Measurements from ENCODE around the gene CRLF1. TPM values are rescaled to one million over a fixed set of nuclear protein-coding genes. Genes with fewer than 3 reads are reported as not detected.

Gene CRLF1
- total and polyA plus RNA-seq, 12 donors, result 0.68 to 161 (median 5.4) TPM

- Histone ChIP-seq H3K4me1 (peaks cover 10 to 27% (median 17%) of the 10 kb centered on the region in 9 donors), H3K9me3 (no peaks in the 10 kb centered on the region), H3K36me3 (peaks cover 0 to 7% (median 0%) of the 10 kb centered on the region in 9 donors), H3K4me3 (no peak overlapping the region), H3K27me3 (peaks cover 0 to 65% (median 56%) of the 10 kb centered on the region in 7 donors), H3K27ac (no peak overlapping the region)
- WGBS, 2 donors, result 16 to 17% methylated on average over 21 of the region's 21 CpGs
- DNase-seq (peak in 1 of 2 donors; percentile 60), ATAC-seq (peak in 3 of 8 donors; percentile 27 to 44 (median 43))
- no peak for TF ChIP-seq CTCF (IDR thresholded peaks at IDR 0.05)
- intact Hi-C loops (cut with DNase I), result loop anchor here in 5 of 10 donors (5.0 to 10.0 kb wide), 4 partner anchors 76 to 248 kb away; no protein-coding TSS in a partner anchor
These were observed 9.8 kb downstream of the CRLF1 start for GRCh38 chr19:18596752-18597157.

GRCh38 chr19:18595475-18595874 is 11.1 kb downstream of the CRLF1 start:
- Histone ChIP-seq H3K36me3 (peaks cover 0 to 20% (median 5%) of the 10 kb centered on the region in 9 donors), H3K27ac (peak overlapping the region in 1 of 10 donors; percentile 19), H3K4me1 (peaks cover 10 to 28% (median 17%) of the 10 kb centered on the region in 9 donors), H3K27me3 (peaks cover 0 to 52% (median 45%) of the 10 kb centered on the region in 7 donors), H3K4me3 (no peak overlapping the region), H3K9me3 (no peaks in the 10 kb centered on the region)
- DNase-seq, result no peak
- 70 to 85% methylated on average over 6 of the region's 6 CpGs for WGBS, 2 donors
- no peak for TF ChIP-seq CTCF (IDR thresholded peaks at IDR 0.05)
- no peak for ATAC-seq
- intact Hi-C loops (cut with DNase I), result loop anchor here in 8 of 10 donors (2.0 to 10.0 kb wide), 6 partner anchors 77 to 251 kb away; no protein-coding TSS in a partner anchor

GRCh38 chr19:18594824-18595373 is 11.7 kb downstream of the CRLF1 start:
- Histone ChIP-seq H3K27me3 (peaks cover 0 to 47% (median 39%) of the 10 kb centered on the region in 7 donors), H3K27ac (peak overlapping the region in 2 of 10 donors; percentile 11 to 41), H3K4me1 (peaks cover 10 to 34% (median 22%) of the 10 kb centered on the region in 9 donors), H3K36me3 (peaks cover 0 to 23% (median 5%) of the 10 kb centered on the region in 9 donors), H3K4me3 (peak overlapping the region in 9 of 10 donors; percentile 15 to 54 (median 44)), H3K9me3 (no peaks in the 10 kb centered on the region)
- ATAC-seq (peak in 4 of 8 donors; percentile 4 to 14 (median 10)), DNase-seq (no peak)
- 17 to 22% methylated on average over 26 of the region's 26 CpGs for WGBS, 2 donors
- no peak for TF ChIP-seq CTCF (IDR thresholded peaks at IDR 0.05)
- intact Hi-C loops (cut with DNase I), result loop anchor here (1.0 to 10.0 kb wide), 10 partner anchors 77 to 272 kb away; partner anchors contain the start of gene CRTC1 (in 1 of the 10)

- ATAC-seq, result peak; percentile 58 to 78 (median 71)
- H3K27ac ChIP-seq, result peak overlapping the region in 3 of 10 donors; percentile 11 to 41 (median 31)
These were observed 12.3 kb downstream of the CRLF1 start for GRCh38 chr19:18594096-18594823.

More at GRCh38 chr19:18594096-18594823, 12.3 kb downstream of the CRLF1 start:
- Histone ChIP-seq H3K4me3 (peak overlapping the region in 9 of 10 donors; percentile 15 to 54 (median 44)), H3K9me3 (no peaks in the 10 kb centered on the region), H3K4me1 (peaks cover 10 to 41% (median 28%) of the 10 kb centered on the region in 9 donors), H3K27me3 (peaks cover 0 to 41% (median 32%) of the 10 kb centered on the region in 7 donors), H3K36me3 (peaks cover 0 to 23% (median 5%) of the 10 kb centered on the region in 9 donors)
- WGBS, 2 donors, result 1% methylated on average over 37 to 54 of the region's 54 CpGs
- peak; percentile 77 to 93 (median 88) for TF ChIP-seq CTCF (IDR thresholded peaks at IDR 0.05)
- peak; percentile 62 to 80 for DNase-seq
- intact Hi-C loops (cut with DNase I), result loop anchor here in 9 of 10 donors (1.0 to 10.0 kb wide), 10 partner anchors 78 to 273 kb away; partner anchors contain the start of gene CRTC1 (in 1 of the 9)
